Measurements from ENCODE around the gene KRTAP4-12.

DNA sequence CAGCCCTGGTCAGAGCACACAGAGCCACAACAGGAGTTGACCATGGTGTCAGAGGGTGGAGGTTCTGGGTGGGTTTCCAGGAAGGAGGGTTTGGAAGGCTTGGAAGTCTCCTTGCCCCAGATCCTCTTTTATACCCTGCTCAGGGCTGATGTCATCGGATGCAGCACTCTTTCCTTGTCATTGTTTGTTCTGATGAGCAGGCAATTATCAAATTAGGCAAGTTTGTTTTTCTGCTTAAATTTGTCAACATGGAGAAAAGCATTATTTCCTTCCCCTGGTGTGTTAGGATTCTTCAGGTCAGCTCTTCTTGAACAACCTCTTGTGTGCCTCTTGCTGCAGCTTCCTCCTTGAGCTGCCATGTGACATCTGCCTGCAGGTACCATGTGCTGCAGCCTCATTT, 36.7 kb upstream of the KRTAP4-12 start, which contains the start of gene KRTAP4-4:
- TF ChIP-seq POLR2AphosphoS5 (IDR thresholded peaks at IDR 0.05; ENCODE audit: low read depth, low read length) = no peak
- no peak for TF ChIP-seq POLR2A (IDR thresholded peaks at IDR 0.05; ENCODE audit: insufficient read depth in 1 of 2, low read depth in 2 of 2, low read length in 2 of 2)
- no peak for TF ChIP-seq CC2D1A (CRISPR knock-in tag; IDR thresholded peaks at IDR 0.05)
- no peak for TF ChIP-seq SRSF9 (IDR thresholded peaks at IDR 0.05; ENCODE audit: borderline replicate concordance, insufficient read depth, low read depth, low read length, poor library complexity, severe bottlenecking)
- TF ChIP-seq, protein P1, sequence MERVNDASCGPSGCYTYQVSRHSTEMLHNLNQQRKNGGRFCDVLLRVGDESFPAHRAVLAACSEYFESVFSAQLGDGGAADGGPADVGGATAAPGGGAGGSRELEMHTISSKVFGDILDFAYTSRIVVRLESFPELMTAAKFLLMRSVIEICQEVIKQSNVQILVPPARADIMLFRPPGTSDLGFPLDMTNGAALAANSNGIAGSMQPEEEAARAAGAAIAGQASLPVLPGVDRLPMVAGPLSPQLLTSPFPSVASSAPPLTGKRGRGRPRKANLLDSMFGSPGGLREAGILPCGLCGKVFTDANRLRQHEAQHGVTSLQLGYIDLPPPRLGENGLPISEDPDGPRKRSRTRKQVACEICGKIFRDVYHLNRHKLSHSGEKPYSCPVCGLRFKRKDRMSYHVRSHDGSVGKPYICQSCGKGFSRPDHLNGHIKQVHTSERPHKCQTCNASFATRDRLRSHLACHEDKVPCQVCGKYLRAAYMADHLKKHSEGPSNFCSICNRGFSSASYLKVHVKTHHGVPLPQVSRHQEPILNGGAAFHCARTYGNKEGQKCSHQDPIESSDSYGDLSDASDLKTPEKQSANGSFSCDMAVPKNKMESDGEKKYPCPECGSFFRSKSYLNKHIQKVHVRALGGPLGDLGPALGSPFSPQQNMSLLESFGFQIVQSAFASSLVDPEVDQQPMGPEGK (CRISPR knock-in tag; IDR thresholded peaks at IDR 0.05) = no peak
- TF ChIP-seq, protein P2, sequence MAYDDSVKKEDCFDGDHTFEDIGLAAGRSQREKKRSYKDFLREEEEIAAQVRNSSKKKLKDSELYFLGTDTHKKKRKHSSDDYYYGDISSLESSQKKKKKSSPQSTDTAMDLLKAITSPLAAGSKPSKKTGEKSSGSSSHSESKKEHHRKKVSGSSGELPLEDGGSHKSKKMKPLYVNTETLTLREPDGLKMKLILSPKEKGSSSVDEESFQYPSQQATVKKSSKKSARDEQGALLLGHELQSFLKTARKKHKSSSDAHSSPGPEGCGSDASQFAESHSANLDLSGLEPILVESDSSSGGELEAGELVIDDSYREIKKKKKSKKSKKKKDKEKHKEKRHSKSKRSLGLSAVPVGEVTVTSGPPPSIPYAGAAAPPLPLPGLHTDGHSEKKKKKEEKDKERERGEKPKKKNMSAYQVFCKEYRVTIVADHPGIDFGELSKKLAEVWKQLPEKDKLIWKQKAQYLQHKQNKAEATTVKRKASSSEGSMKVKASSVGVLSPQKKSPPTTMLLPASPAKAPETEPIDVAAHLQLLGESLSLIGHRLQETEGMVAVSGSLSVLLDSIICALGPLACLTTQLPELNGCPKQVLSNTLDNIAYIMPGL (CRISPR knock-in tag; IDR thresholded peaks at IDR 0.05; ENCODE audit: borderline replicate concordance in 1 of 2, low read depth in 1 of 2) = no peak
- TF ChIP-seq IRF2 (CRISPR knock-in tag; IDR thresholded peaks at IDR 0.05) = no peak
- TF ChIP-seq EZH2 (conservative IDR thresholded peaks at IDR 0.05; ENCODE audit: low read depth, low read length) = no peak
